Left ventricle myocardium inferior (tissue), 1 donor: ENCODE results near the gene MAML2. TPM values are rescaled to one million over a fixed set of nuclear protein-coding genes. Genes with fewer than 3 reads are reported as not detected.

Source experiments
- DNase-seq: peaks from one replicate; pipeline ENCODE4 v3.0.0-alpha.2; 2020
- H3K27ac ChIP-seq: fragments of 200-600 bp; replicated peaks from 2 replicates; pipeline ENCODE4 v1.8.0; 2021
- H3K27me3 ChIP-seq: fragments of 200-600 bp; 2 replicates; pipeline ENCODE4 v1.8.0; 2021; ENCODE audit warnings: low read depth
- H3K36me3 ChIP-seq: fragments of 200-600 bp; 2 replicates; pipeline ENCODE4 v1.8.0; 2021
- H3K4me1 ChIP-seq: fragments of 200-600 bp; 2 replicates; pipeline ENCODE4 v1.8.0; 2021
- H3K4me3 ChIP-seq: fragments of 200-600 bp; 2 replicates; pipeline ENCODE4 v1.8.0; 2021; ENCODE audit warnings: mild to moderate bottlenecking, moderate library complexity
- H3K9me3 ChIP-seq: fragments of 200-600 bp; replicated peaks from 2 replicates; pipeline ENCODE4 v1.8.0; 2021
- CTCF ChIP-seq: fragments of 200-600 bp; IDR thresholded peaks from 2 replicates; pipeline ENCODE4 v1.8.0; 2021; ENCODE audit warnings: antibody characterized with exemption, mild to moderate bottlenecking, borderline replicate concordance
- intact Hi-C: fragments of 100-400 bp; cut with micrococcal nuclease; formaldehyde crosslinking; loops from one replicate; pipeline ENCODE4 v1.11.0; 2022
- total RNA-seq: library from RNA; stranded (reverse); fragmentation: NEBNext Ultra II Directional; extraction: Animal tissue kit (Norgen Biotek cat#: 25700); gene quantifications from one replicate; pipeline ENCODE4 v1.2.1, GENCODE V29; 2021
- donor health status: DM: no; HTN: yes; CAD: no; lungs with severe emphysema.

MAML2 gene
- total RNA-seq, 1 donor from 2014 or later = 4.5 TPM

DNA sequence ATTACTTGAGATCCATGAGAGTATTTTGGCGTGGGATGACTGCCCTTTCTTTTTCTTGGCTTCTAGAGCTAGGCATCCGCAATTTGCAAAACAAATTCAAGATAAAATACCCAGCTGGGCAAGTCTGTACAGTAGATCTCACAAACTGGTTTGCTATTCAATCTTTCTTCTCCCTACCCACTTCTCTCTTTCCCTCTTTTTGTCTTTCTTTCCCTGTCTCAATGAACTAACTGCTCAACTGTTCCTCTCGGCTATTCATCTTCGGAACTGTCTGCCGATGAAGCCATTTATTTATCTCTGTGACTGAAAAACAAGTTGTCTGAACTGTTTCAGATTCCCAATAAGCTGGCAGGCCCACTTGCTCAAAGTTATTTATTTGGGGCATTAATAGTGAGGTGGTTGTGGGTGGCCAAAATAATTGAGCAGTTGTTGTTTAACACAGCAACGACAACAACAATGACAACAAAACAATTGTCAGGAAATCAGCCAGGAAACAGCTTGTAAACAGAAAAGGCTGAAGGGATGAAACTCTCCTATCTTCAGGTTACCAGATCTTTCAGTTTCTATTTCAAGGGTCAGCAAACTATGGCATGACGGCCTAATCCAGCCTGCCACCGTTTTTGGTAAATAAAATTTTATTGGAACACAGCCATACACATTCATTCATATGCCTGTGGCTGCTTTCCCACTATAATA lies 343.1 kb downstream of the MAML2 start:
- H3K9me3 ChIP-seq = no peaks in the 10 kb centered on the region
- H3K27ac ChIP-seq = peak overlapping the region; percentile 70
- H3K4me3 ChIP-seq = peak overlapping the region; percentile 40
- no peak for TF ChIP-seq CTCF
- no peak for DNase-seq
- H3K27me3 ChIP-seq = no peaks in the 10 kb centered on the region
- no peaks in the 10 kb centered on the region for H3K36me3 ChIP-seq
- peaks cover 29% of the 10 kb centered on the region for H3K4me1 ChIP-seq
- intact Hi-C loops = no loop called here

GRCh38 chr11:95996621-95997235 lies 346.3 kb downstream of the MAML2 start:
- Histone ChIP-seq H3K4me3 (no peak overlapping the region), H3K9me3 (no peaks in the 10 kb centered on the region), H3K4me1 (peaks cover 26% of the 10 kb centered on the region), H3K27me3 (no peaks in the 10 kb centered on the region), H3K27ac (no peak overlapping the region), H3K36me3 (no peaks in the 10 kb centered on the region)
- no peak for TF ChIP-seq CTCF
- DNase-seq = no peak
- intact Hi-C loops = no loop called here

GRCh38 chr11:95994329-95994728 lies 348.7 kb downstream of the MAML2 start:
- H3K4me1 ChIP-seq = peaks cover 8% of the 10 kb centered on the region
- no peak for TF ChIP-seq CTCF
- intact Hi-C loops = no loop called here
- no peaks in the 10 kb centered on the region for H3K27me3 ChIP-seq
- H3K9me3 ChIP-seq = no peaks in the 10 kb centered on the region
- peaks cover 4% of the 10 kb centered on the region for H3K36me3 ChIP-seq
- DNase-seq = no peak
- H3K4me3 ChIP-seq = no peak overlapping the region
- H3K27ac ChIP-seq = no peak overlapping the region

- Histone ChIP-seq H3K27me3 (no peaks in the 10 kb centered on the region), H3K4me1 (peaks cover 6% of the 10 kb centered on the region), H3K4me3 (no peak overlapping the region), H3K27ac (no peak overlapping the region), H3K9me3 (no peaks in the 10 kb centered on the region), H3K36me3 (peaks cover 4% of the 10 kb centered on the region)
- intact Hi-C loops = no loop called here
- no peak for TF ChIP-seq CTCF
- no peak for DNase-seq
Observed at GRCh38 chr11:95993438-95994298, 349.3 kb downstream of the MAML2 start.

GRCh38 chr11:95991545-95991944 lies 351.4 kb downstream of the MAML2 start:
- TF ChIP-seq CTCF = no peak
- H3K4me3 ChIP-seq = no peak overlapping the region
- no peak for DNase-seq
- H3K9me3 ChIP-seq = no peaks in the 10 kb centered on the region
- intact Hi-C loops = no loop called here
- no peak overlapping the region for H3K27ac ChIP-seq
- peaks cover 4% of the 10 kb centered on the region for H3K36me3 ChIP-seq
- H3K27me3 ChIP-seq = no peaks in the 10 kb centered on the region
- peaks cover 6% of the 10 kb centered on the region for H3K4me1 ChIP-seq
